Prostate gland (tissue), 2 donors: Measurements from ENCODE around the gene PRR20B.
"Not testable (repeated sequence)": the region's sequence is repeated elsewhere in the genome, so short reads cannot be mapped to it uniquely, and the experiment has no call there.

Experiments
- POLR2A ChIP-seq: fragments of 450-650 bp; IDR thresholded peaks from one replicate; pipeline ENCODE4 v1.6.1; 2016; ENCODE audit warnings: antibody characterized with exemption, mild to moderate bottlenecking
- TF ChIP-seq, protein P1 (sequence below), 4 experiments: fragments of 200-600 bp in 2 of 4; fragments of 450-650 bp in 2 of 4; sonication (generic) in 2 of 4; IDR thresholded peaks; 1 replicate in 3 of 4; 2 replicates in 1 of 4; pipeline ENCODE4 v1.5.1; 2016 to 2019; ENCODE audit warnings: antibody characterized with exemption in 4 of 4, mild to moderate bottlenecking in 2 of 4, moderate library complexity in 2 of 4

DNA sequence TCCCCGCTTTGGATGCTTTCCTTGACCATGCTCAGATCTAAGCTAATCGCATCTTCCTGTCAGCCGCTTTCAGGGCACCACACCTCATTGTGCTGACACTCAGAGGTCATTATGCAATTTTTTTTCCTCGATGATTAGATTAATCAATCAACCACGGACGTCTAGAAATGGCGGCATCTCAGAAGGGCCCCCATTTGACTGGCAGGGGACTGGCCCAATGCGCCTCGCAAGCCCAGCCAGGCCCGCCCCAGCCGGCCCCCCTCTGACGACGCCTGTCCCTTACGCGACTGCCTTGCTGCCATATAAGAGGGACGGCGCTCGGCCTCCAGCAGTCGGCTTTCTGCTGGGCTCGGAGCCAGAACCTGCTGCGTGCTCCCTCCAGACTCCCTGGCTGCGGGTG lies at the start of gene PRR20B:
- TF ChIP-seq, protein P1, sequence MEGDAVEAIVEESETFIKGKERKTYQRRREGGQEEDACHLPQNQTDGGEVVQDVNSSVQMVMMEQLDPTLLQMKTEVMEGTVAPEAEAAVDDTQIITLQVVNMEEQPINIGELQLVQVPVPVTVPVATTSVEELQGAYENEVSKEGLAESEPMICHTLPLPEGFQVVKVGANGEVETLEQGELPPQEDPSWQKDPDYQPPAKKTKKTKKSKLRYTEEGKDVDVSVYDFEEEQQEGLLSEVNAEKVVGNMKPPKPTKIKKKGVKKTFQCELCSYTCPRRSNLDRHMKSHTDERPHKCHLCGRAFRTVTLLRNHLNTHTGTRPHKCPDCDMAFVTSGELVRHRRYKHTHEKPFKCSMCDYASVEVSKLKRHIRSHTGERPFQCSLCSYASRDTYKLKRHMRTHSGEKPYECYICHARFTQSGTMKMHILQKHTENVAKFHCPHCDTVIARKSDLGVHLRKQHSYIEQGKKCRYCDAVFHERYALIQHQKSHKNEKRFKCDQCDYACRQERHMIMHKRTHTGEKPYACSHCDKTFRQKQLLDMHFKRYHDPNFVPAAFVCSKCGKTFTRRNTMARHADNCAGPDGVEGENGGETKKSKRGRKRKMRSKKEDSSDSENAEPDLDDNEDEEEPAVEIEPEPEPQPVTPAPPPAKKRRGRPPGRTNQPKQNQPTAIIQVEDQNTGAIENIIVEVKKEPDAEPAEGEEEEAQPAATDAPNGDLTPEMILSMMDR (IDR thresholded peaks at IDR 0.05) = not testable (repeated sequence)
- TF ChIP-seq POLR2A = not testable (repeated sequence)
